GM19324 (cell line): ENCODE measurements around the gene CLK3.
"Not testable (repeated sequence)": the region's sequence is repeated elsewhere in the genome, so short reads cannot be mapped to it uniquely, and the experiment has no call there.

Experiments used
- ATAC-seq: cut with Tn5 transposase; IDR thresholded peaks from one replicate; pipeline ENCODE4 v1.9.1; 2021; ENCODE audit warnings: mild to moderate bottlenecking, moderate library complexity; ENCODE audit not compliant: unreplicated experiment, low FRiP score

CLK3 gene

DNA sequence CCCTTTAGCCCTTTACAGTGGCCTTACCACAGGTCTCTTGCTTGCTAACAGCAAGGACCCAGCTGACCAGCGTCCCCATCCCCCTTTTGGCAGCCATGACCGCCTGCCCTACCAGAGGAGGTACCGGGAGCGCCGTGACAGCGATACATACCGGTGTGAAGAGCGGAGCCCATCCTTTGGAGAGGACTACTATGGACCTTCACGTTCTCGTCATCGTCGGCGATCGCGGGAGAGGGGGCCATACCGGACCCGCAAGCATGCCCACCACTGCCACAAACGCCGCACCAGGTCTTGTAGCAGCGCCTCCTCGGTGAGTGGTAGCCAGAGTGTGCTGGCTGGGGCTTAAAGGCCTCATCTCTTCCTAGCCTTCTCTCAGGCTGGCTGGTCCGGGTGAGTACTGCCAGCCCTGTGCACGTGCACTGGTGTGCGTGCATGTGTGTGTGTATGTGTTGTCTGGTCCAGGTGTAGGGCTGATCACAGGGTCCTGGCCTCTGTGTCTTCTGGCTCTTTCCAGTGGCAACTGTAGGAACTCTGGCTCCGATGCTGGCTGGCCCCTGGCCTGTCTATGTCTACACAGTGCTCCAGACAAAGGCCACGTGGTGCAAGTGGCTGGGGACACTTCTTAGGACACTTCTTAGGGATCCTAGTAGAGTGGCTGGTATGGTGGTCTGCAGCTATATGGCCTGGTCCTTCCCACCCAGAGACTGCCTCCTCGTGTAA, 4.4 kb downstream of the CLK3 start:
- no peak for ATAC-seq

DNA sequence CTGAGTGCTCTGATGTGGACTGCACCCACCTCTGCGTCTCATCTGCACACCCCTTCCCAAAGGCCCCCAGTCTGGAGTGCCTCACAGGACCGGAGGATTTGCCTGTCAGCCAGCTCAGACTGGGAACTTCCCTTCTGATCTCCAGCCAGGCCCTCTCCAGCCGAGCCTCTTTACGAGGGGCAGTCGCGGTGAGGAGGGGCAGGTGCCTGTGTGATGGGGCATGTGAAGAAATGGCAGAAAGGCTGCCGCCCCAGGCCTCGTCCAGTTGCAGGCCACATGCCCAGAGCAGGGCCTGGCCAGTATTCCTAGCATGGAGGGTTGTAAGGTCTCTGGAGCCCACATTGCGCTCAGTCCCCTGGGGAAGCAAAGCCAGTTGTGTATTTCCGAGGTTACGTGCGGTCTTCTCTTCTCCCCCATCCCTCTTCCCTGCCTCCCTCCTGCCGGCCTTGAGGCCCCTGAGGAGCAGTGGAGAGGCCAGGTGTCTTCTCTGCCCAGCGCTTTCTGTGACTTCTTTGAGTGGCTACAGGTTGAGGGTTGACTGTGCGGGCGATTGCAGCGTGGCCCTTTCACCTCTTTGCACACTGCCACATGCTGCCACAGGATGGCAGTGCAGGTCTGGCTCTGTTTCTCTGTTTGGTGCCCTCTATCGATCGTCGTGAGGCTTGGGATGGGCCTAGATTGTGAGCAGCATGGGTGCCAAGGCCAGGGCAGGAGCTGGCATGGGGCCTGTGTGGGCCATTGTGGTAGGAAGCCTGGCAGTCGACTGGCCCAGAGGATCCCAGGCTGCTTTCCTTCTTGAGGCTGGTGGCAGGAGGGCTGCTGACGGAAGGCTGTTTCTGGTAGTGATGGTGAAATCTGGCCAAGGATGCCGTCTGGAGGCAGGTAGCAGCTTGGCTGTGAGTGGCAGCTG, 5.3 kb downstream of the CLK3 start:
- ATAC-seq = no peak

DNA sequence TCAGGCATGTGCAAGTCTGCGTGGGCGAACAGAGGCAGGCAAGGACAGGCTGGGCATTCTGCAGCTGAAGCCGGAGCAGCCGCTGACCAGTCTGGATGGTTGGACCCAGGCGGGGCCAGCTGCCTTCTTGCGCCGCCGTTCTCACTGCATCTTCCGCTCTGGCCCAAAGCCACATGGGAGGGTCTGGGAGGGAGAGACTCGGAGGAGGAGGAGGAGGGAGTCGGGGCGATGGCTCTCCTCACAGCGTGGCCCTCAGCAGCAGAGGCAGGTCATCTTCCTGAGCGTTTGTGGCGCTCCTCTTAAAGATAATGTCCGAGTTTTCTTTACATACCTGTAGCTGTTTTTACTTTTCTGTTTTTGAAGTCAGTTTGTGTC, 5.9 kb downstream of the CLK3 start:
- ATAC-seq = no peak

DNA sequence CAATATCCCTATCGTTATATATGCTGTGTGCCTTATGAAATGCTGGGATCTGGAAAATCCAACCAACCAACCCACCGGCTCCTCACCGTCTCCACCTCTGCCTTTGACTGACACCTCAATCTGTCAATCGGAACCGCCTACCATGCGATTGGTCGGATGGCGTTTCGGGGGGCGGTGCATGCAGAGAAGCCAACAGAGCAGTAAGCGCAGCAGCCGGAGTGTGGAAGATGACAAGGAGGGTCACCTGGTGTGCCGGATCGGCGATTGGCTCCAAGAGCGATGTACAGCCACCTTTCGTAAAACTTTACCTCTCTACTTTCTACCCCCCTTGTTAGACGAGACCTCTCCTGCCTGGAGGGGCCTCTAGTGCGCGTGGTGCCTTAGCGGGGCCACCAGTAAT, 6.3 kb downstream of the CLK3 start:
- ATAC-seq = no peak

DNA sequence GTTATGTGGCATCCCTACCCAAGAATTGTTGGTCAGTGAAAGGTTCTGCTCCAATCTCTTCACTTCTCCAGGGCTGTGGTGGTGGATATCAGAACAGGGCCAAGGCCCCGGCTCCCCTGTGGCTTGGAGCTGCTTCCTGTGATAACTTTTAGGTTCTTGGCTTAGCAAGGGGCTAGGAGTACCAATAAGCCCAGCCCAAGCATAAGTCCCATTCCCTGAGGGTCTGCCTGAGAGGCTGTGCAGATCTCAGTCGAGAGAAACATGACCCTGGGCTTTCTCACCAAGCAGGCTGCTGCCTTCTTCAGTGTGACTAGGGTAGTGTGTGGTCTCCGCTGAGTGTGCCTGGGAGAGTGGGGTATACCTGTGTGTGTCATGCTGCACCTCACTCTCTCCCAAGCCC, 7.1 kb downstream of the CLK3 start:
- ATAC-seq = no peak

DNA sequence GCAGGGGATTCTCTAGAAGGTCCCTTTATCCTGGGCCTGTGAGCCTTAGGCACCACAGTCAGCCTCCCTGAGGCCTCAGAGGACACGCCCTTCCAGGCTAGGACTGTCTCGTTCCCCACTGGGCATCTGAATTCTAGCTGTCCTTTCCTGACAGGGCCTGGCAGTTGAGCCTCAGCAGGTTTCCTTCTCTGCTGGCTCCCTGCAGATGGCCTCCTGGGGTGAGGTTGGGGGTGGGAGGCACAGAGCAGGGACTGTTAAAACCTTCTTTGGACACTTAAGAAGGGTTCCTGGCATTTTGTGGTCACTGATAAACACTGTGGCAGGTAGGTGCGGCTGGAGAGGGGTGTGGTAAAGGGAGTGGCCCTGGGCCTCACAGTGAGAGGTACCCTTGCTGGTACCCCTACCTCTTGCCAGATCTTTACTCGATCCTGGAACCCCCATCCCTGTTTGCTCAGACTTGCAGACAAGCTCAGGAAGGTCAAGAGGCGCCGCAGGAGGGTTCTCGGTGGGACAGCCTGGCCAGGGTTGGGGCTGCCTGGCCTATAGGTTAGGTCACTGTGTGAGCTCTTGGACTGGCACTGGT, 8.5 kb downstream of the CLK3 start:
- ATAC-seq = no peak

DNA sequence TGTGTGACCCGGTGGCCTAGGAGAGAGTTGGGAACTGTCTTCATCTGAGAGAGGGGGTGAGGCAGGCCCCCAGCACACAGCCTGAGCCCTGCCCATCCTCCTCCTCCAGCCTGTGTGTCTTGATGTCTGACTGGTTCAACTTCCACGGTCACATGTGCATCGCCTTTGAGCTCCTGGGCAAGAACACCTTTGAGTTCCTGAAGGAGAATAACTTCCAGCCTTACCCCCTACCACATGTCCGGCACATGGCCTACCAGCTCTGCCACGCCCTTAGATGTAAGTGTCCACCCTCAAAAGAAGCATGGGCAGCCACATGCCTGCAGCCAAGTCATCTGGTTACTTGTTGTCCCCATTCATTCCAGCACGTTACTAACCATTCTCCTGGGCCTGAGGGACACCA, 10.1 kb downstream of the CLK3 start:
- no peak for ATAC-seq

DNA sequence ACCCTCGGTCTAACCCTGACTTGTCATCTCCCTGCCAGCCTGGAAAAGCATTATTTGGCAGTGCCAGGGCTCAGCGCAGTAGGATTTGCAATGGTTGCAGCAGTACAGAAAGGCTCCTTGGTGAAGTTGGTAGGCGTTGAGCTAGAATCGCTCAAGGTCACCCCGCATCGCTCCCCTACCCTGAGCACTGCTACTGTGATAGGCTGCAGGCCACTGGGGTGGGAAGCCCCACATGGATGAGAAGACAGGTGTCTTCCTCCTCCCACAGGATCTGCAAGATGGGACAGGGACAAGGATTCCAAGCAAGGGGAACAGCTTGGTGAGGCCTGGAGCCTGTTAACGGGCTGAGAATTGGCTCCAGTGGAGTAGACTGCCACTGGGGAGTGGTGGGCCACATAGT, 10.7 kb downstream of the CLK3 start:
- no peak for ATAC-seq

DNA sequence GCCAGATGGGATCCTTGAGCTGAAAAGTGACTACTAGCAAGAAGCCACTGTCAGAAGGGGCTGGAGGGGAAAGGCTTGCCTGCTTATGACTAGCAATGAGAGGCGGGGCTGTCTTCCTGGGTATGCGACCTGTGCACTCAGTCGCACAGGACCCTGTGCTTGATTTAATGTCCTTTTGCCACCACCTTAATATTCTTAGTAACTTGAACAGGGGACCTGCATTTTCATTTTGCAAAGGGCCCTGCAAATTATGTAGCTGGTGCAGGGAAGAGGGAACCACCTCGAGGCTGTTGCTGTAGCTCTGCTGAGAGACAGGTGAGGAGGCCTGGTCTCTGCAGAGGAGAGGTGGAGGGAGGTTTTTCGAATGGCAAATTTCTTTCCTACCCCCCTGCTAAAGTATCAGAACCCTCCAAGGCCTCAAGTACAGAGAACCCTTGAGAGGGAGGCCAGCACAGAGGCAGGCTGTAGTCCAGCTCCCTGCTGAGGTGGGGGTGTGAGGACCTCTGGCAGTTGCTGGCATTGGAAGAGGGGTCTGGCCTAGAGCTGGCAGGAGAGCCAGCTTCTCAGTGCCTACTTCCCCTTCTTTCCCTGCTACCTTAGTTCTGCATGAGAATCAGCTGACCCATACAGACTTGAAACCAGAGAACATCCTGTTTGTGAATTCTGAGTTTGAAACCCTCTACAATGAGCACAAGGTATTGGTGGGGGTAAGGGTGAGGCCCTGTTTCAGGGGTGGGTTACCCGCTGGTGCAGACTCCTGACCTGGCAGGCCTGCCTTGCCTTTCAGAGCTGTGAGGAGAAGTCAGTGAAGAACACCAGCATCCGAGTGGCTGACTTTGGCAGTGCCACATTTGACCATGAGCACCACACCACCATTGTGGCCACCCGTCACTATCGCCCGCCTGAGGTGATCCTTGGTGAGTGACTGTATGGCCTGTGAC, 11.4 kb downstream of the CLK3 start:
- peak; percentile 67 for ATAC-seq

DNA sequence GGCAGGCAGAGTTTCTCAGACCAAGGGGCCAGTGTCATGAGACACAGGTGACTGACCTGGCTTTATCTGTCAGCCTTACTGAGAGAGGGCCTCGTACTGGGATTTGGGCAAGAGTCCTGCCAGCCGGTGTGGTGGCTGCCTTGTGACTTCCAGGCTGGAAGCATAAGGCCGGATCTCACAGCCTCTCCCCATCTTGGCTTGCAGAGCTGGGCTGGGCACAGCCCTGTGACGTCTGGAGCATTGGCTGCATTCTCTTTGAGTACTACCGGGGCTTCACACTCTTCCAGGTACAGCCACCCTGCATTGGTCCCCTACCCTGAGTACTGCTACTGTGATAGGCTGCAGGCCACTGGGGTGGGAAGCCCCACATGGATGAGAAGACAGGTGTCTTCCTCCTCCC, 12.1 kb downstream of the CLK3 start:
- no peak for ATAC-seq

DNA sequence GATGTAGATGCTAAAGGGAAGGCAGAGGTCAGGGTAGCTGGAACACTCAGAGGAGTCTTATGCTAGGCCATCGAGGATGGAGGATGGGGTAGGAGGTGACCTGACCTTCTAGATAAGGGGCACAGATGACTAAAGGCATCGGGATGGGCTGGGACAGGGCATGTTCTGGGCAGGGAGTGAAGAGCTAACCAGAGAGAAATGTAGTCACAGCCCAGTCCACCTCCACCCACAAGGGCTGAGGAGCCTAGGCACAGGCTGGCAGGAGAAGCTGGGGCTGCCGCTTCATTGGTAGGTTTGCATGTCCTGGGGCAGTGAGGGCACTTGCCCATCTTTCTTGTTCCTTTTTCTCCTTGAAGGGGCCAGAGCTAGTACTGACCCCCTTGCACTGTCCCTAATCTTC, 12.6 kb downstream of the CLK3 start:
- ATAC-seq = no peak

DNA sequence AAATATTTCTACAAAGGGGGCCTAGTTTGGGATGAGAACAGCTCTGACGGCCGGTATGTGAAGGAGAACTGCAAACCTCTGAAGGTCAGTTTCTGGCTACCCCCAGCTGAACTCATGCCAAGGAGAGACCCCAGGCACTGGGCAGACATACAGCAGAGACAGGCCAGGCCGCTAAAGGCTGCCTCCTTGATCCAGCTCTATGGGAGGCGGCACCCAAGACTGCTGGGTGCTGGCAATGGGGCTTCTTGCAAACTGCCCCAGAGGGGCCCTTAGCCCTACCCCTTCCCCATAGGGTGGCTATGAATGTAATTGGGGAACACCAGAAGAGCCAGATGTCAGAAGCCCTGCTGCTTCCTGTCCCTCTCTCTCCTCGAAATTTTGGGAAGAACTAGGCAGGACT, 13.3 kb downstream of the CLK3 start:
- ATAC-seq = no peak

DNA sequence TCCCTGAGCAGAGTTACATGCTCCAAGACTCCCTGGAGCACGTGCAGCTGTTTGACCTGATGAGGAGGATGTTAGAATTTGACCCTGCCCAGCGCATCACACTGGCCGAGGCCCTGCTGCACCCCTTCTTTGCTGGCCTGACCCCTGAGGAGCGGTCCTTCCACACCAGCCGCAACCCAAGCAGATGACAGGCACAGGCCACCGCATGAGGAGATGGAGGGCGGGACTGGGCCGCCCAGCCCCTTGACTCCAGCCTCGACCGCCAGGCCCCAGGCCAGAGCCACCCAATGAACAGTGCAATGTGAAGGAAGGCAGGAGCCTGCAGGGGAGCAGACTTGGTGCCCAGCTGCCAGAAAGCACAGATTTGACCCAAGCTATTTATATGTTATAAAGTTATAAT, 14.1 kb downstream of the CLK3 start:
- ATAC-seq = not testable (repeated sequence)

DNA sequence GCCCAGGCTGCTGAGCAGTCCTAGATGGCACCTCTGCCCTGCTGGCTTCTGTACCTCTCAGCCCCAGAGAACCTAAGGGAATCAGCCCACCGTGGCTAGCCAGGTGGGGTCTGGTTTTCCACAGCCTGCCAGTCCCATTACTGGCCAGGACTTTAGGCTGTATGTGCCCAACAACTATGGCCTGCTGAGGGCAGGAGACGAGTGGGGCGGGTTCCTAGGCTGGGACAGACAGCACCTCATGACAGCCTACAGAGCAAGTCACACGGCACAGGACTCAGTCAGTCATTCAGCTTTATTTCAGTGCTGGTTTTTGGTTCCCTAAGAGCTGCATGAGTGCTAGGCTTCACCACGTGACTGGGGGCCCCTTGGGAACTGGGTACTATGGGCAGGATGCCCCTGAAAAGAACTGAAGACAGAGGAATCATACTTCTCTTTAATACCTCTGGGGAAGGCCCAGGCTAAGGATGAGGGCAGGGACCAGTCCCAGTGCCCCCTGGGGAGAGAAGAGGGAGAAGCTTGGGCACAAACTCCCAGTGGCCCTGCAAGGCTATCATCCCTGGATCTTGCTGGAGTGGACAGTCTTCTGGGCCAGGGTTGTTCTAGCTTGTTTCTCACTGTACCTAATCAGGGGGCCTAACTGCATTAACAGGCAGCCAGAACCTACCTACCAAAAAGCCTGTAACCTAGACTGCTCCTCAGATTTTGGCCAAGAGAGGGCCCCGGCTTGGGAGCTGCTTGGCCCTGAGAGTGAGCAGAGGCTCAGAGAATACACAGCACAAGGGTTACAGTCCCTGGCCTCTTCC, 14.8 kb downstream of the CLK3 start:
- ATAC-seq = no peak

DNA sequence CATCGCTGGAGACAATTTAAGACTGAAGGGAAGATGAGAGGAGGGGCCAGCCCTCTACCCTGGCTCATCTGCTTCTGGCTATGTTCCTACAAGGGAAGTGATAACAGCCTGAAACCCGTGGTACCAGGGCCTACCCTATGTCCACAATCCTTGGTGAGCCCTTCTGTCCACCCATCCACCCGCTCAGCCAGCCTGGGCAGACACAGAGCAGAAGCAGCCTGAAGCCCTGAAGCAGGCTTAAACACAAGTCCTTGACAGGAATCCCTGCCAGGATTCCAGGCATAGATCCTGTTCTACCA, 15.4 kb downstream of the CLK3 start:
- ATAC-seq = no peak

DNA sequence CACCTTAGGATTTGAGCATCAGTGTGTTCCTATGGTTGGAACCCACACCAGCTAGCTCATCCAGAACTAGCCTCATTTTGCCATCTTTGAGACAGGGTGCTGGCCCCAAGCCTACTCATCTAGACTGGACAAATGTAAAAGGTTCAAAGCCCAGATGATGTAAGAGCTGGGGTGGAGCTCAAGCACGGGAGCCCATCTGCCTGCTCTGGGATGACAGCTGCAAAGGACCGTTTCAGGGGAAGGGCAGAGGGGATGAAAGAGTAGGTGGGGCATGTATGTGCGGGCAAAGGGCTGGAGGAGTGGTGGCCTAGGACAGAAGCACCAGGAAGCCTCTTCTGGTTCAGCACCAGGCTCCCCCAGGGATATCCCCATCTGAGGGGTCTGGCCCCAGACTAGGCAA, 15.8 kb downstream of the CLK3 start:
- no peak for ATAC-seq

DNA sequence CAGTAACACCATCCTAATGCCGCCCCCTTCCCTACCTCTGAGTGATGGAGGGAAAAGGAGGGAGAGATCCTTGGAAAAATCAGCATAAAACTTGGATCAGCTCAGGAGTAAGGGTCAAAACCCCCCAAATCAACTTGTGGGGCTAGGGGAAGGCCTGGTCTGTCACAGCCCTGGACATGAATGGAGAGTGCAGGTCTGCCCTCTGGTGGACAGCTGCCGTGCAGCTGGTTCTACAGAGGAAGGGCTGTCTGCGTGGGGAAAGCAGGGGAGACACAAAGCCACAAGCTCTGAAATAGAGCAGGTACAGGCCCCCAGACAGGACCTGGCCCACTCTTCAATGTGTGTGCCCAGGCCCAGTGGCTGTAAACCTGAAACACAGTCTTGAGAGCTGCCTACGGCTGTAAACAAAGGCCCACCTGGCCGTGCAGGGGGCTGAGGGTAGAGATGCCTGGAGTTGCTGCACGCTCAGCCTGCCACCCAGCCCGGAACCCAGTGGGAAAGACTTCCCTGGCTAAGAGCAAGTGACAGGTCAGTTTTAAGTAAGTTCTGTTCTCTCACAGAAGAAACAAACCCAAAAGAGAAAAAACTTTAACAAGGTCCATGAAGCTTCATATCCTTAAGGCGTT, 16.4 kb downstream of the CLK3 start:
- no peak for ATAC-seq

DNA sequence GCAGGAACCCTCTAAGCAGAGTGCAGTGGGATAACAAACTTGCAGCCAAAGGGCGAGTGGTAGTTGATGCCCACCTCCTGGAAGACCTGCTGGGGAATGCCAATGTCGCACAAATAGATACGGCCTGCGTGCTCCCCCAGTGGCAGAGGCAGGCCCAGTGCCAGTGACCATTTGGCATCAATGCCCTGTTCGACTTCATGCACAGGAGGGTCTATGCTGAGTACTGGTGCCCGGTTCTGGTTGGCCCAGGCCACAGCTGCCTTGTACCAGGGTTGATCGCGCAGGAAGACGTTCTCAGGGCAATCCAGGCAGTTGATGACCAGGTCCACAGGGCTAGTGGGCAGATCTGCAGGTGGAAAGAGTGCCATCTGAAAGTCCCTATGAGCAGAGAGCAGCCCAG, 17.0 kb downstream of the CLK3 start:
- ATAC-seq = no peak

DNA sequence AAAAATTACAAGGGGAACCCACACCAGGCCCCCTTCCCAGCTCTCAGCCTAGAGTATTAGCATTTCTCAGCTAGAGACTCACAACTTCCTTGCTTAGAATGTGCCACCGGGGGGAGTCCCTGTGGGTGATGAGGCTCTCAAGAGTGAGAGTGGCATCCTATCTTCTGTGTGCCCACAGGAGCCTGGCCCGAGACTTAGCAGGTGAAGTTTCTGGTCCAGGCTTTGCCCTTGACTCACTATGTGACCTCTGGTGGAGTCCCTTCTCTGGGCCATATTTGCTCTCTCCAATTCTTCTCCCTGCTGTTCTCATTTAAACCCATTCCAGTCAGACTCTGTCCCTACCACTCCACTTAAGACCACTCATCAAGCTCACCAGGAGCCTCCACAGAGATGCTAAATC, 18.1 kb downstream of the CLK3 start:
- ATAC-seq = no peak

DNA sequence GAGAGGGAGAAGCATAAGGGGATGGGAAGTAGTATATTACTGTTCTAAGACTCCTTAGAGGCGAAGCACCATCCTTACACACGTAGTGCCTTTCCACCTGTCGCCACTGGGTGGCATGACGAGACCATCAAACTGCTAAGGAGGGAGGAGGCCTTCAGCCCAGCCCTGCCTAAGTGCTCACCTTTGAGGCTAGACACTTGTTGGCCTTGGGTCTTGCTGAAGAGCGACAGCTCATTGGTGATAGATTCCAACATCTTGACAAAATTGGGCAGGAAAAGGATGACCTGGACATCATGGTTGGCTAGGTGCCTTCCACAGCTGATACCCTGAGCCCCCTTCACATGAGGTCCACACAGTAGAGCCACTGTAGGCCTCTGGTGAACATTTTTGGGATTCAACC, 19.6 kb downstream of the CLK3 start:
- ATAC-seq = no peak
